DMS53 treated with DMSO at 0.1 percent for 48 hours (cell line): Measurements from ENCODE around the gene KCNG2.

ENCODE experiments used
- DNase-seq: peaks from one replicate; lab custom pipeline; 2025; ENCODE audit not compliant: unreplicated experiment; lab: John Stamatoyannopoulos, UW

KCNG2 gene

GRCh38 chr18:79937103-79937860, 139.5 kb downstream of the KCNG2 start:
- no peak for DNase-seq

GRCh38 chr18:79938196-79938595, 140.5 kb downstream of the KCNG2 start:
- DNase-seq, result no peak

GRCh38 chr18:79939096-79939495, 141.4 kb downstream of the KCNG2 start:
- DNase-seq, result no peak

- DNase-seq, result no peak
Observed at GRCh38 chr18:79940126-79940813, 142.5 kb downstream of the KCNG2 start.

GRCh38 chr18:79940814-79941472, 143.2 kb downstream of the KCNG2 start:
- DNase-seq, result no peak

GRCh38 chr18:79941473-79942119, 143.9 kb downstream of the KCNG2 start:
- DNase-seq, result no peak

GRCh38 chr18:79942211-79942610, 144.5 kb downstream of the KCNG2 start:
- DNase-seq, result no peak

- DNase-seq, result no peak
Observed at GRCh38 chr18:79942786-79943607, 145.3 kb downstream of the KCNG2 start.

GRCh38 chr18:79943608-79944125, 145.9 kb downstream of the KCNG2 start:
- DNase-seq, result no peak

- DNase-seq, result no peak
Observed at GRCh38 chr18:79944126-79944731, 146.5 kb downstream of the KCNG2 start.

GRCh38 chr18:79944746-79945117, 147.0 kb downstream of the KCNG2 start:
- no peak for DNase-seq

GRCh38 chr18:79945118-79946042, 147.6 kb downstream of the KCNG2 start:
- DNase-seq, result no peak

- no peak for DNase-seq
Observed at GRCh38 chr18:79947054-79947755, 149.5 kb downstream of the KCNG2 start.

- DNase-seq, result no peak
Observed at GRCh38 chr18:79947881-79948610, 150.3 kb downstream of the KCNG2 start.

- no peak for DNase-seq
Observed at GRCh38 chr18:79948719-79949411, 151.1 kb downstream of the KCNG2 start.
